SK-N-MC (cell line): ENCODE results near the gene PALD1.

Experiments used
- EZH2 ChIP-seq: fragments of 200-600 bp; sonication (generic); IDR thresholded peaks from one replicate; pipeline ENCODE4 v1.6.1; 2017; ENCODE audit warnings: antibody characterized with exemption
- FOXP2 ChIP-seq: optimal IDR thresholded peaks from 2 replicates; pipeline ENCODE3; 2011; ENCODE audit warnings: mild to moderate bottlenecking, moderate library complexity; ENCODE audit not compliant: insufficient read depth; ENCODE audit errors: extremely low read length, control extremely low read depth
- POLR2AphosphoS5 ChIP-seq: IDR thresholded peaks from 2 replicates; pipeline ENCODE4 v1.6.1; 2012; ENCODE audit warnings: mild to moderate bottlenecking, low read depth, low read length, borderline replicate concordance

- TF ChIP-seq POLR2AphosphoS5: no peak
- TF ChIP-seq EZH2: no peak
- TF ChIP-seq FOXP2: no peak
Measured at GRCh38 chr10:70603449-70603801, 124.9 kb downstream of the PALD1 start.
